HCT116 (cell line): Measurements from ENCODE around the gene COG5.

Experiments
- CTCF ChIP-seq, 3 experiments: fragments of 200-600 bp in 1 of 3; sonication (generic) in 1 of 3; IDR thresholded peaks in 2 of 3; conservative IDR thresholded peaks in 1 of 3; 2 replicates each; pipeline ENCODE4 v1.5.1; 2012 to 2017; ENCODE audit warnings: low read depth in 2 of 3, low read length in 2 of 3, antibody characterized with exemption in 1 of 3, borderline replicate concordance in 1 of 3, control low read depth in 1 of 3, mild to moderate bottlenecking in 1 of 3, mixed read lengths in 1 of 3, mixed run types in 1 of 3, moderate library complexity in 1 of 3; ENCODE audit not compliant: insufficient read depth in 1 of 3
- EZH2 ChIP-seq: fragments of 200-600 bp; sonication (generic); IDR thresholded peaks from 2 replicates; pipeline ENCODE4 v1.6.1; 2017; ENCODE audit warnings: antibody characterized with exemption, mixed run types
- POLR2A ChIP-seq: IDR thresholded peaks from 2 replicates; pipeline ENCODE4 v1.7.0; 2011; ENCODE audit warnings: borderline replicate concordance; ENCODE audit not compliant: insufficient read depth, insufficient read length; ENCODE audit errors: extremely low read depth
- POLR2AphosphoS5 ChIP-seq: IDR thresholded peaks from 2 replicates; pipeline ENCODE4 v1.6.1; 2011; ENCODE audit warnings: mild to moderate bottlenecking, low read depth, low read length, moderate library complexity

GRCh38 chr7:107190090-107190489, 373.6 kb downstream of the COG5 start:
- TF ChIP-seq POLR2AphosphoS5 (no peak), EZH2 (no peak), CTCF (IDR thresholded peaks at IDR 0.05 in 2 of 3, conservative IDR thresholded peaks at IDR 0.05 in 1 of 3; ENCODE audit: borderline replicate concordance in 1 of 3, insufficient read depth in 1 of 3, low read depth in 2 of 3, low read length in 2 of 3) (no peak), POLR2A (no peak)
